Astrocyte of the spinal cord (primary cell): Measurements from ENCODE around the gene KRTAP5-6.

Experiments used
- DNase-seq: peaks from one replicate; pipeline ENCODE4 v3.0.0; 2011; ENCODE audit warnings: low read depth, low spot score
- H3K4me3 ChIP-seq: 2 replicates; pipeline ENCODE4 v1.5.1; 2011; ENCODE audit warnings: low read depth, mild to moderate bottlenecking, low read length, moderate library complexity
- CTCF ChIP-seq: IDR thresholded peaks from 2 replicates; pipeline ENCODE4 v1.5.1; 2012; ENCODE audit warnings: low read depth, mild to moderate bottlenecking, low read length, inconsistent platforms
- in situ Hi-C: cut with HindIII; loops from 2 replicates; pipeline ENCODE4 v1.10.0; 2017; ENCODE audit warnings: low sequenced_read_pairs

The KRTAP5-6 gene

DNA sequence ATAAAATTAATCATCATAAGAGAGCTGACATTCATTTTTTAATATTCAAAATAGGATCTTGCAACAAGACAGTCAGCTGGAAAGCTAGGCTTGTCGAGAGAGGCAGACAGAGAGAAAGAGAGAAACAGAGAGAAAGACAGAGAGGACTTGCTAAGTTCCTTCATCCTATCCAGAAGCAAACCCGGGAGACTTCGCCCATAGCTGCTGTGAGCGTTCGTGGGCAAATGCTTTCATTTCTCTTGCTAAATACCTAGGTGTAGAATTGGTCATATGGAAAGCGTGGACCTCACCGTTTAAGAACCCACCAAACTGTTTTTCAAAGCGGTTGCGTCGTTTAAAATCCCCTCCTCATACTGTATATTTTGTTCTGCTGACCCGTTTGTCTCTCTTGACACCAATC is 25.3 kb upstream of the KRTAP5-6 start:
- in situ Hi-C loops = no loop called here
- DNase-seq = no peak
- TF ChIP-seq CTCF = no peak
- no peak overlapping the region for H3K4me3 ChIP-seq

- H3K4me3 ChIP-seq = no peak overlapping the region
- in situ Hi-C loops = no loop called here
- DNase-seq = no peak
- no peak for TF ChIP-seq CTCF
These were observed 24.2 kb upstream of the KRTAP5-6 start for GRCh38 chr11:1672613-1673350.

GRCh38 chr11:1673446-1674172 is 23.4 kb upstream of the KRTAP5-6 start:
- TF ChIP-seq CTCF = no peak

DNA sequence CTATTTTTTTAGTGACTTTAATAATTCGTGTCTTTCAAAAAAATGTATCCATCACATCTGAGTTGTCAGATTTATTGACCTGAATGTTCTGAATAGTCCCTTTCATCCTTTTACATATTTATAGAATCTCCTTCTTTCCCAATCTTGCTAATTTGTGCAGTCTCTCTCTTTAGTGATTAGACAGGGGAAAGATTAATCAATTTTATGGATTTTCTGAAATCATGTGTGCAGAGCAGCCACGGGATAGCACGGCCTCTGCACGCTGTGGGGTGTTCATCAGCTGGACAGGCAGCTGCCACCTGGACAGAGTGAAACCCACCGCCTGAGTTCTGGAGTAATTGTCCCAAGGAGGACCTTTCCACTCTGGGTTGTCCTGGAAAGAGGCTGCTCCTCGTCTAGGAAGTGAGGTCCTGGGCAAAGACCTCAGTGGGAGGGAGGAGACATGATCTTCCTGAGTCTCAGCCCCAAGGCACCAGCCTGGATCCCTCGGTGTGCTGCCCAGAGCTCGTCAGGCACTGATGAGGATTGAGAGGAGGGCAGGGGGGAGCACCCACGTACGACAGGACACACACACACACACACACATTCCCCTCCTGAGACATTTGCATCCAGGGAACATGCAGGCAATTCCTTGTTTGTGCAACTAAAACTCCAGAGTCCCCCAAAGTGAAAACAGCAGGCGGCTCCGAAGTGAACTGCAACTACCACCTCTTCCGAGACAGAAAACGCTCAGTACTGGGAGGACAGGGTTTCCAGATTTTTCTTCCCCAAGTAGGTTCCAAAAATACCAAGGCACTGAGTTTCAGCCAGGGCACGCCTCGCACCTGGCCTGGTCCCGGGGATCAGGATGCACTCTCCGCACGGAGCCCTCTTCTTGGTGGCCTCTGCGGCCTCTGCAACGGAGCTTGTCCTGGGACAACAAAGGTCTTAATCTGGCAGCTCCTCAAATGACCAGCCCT is 22.5 kb upstream of the KRTAP5-6 start:
- H3K4me3 ChIP-seq = no peak overlapping the region
- TF ChIP-seq CTCF = no peak
- in situ Hi-C loops = no loop called here
- DNase-seq = no peak

More at GRCh38 chr11:1673446-1674172, 23.4 kb upstream of the KRTAP5-6 start:
- in situ Hi-C loops = no loop called here
- DNase-seq = no peak
- no peak overlapping the region for H3K4me3 ChIP-seq

- TF ChIP-seq CTCF = no peak
- no peak for DNase-seq
- in situ Hi-C loops = no loop called here
- H3K4me3 ChIP-seq = no peak overlapping the region
These were observed 21.3 kb upstream of the KRTAP5-6 start for GRCh38 chr11:1675536-1676228.
